NCI-H187 (cell line): ENCODE data around the gene SEMA5B.
A peak's percentile ranks its signal among the peaks of the same experiment; 100 is the strongest.

ENCODE experiments used
- DNase-seq, 2 experiments: peaks; one replicate each; lab custom pipeline; 2025; lab: John Stamatoyannopoulos, UW

SEMA5B gene

GRCh38 chr3:123058505-123058904 lies 30.9 kb upstream of the SEMA5B start:
- DNase-seq = no peak

GRCh38 chr3:123055352-123055751 lies 27.8 kb upstream of the SEMA5B start:
- DNase-seq = no peak

- DNase-seq = no peak
Measured at GRCh38 chr3:123054931-123055330, 27.4 kb upstream of the SEMA5B start.

GRCh38 chr3:123054109-123054778 lies 26.7 kb upstream of the SEMA5B start:
- no peak for DNase-seq

GRCh38 chr3:123053107-123053506 lies 25.5 kb upstream of the SEMA5B start:
- no peak for DNase-seq

- no peak for DNase-seq
Measured at GRCh38 chr3:123050666-123051065, 23.1 kb upstream of the SEMA5B start.

- DNase-seq = no peak
Measured at GRCh38 chr3:123048480-123049237, 21.1 kb upstream of the SEMA5B start.

GRCh38 chr3:123047062-123047319 lies 19.4 kb upstream of the SEMA5B start:
- no peak for DNase-seq

- no peak for DNase-seq
Measured at GRCh38 chr3:123046262-123047061, 18.9 kb upstream of the SEMA5B start.

- no peak for DNase-seq
Measured at GRCh38 chr3:123044981-123045763, 17.6 kb upstream of the SEMA5B start.

GRCh38 chr3:123042413-123042812 lies 14.8 kb upstream of the SEMA5B start:
- no peak for DNase-seq

GRCh38 chr3:123039178-123039577 lies 11.6 kb upstream of the SEMA5B start:
- DNase-seq = no peak

- no peak for DNase-seq
Measured at GRCh38 chr3:123038751-123039150, 11.2 kb upstream of the SEMA5B start.

GRCh38 chr3:123037015-123037375 lies 9.4 kb upstream of the SEMA5B start:
- no peak for DNase-seq

- no peak for DNase-seq
Measured at GRCh38 chr3:123036352-123037014, 8.9 kb upstream of the SEMA5B start.

GRCh38 chr3:123034996-123035395 lies 7.4 kb upstream of the SEMA5B start:
- no peak for DNase-seq

- DNase-seq = no peak
Measured at GRCh38 chr3:123034120-123034519, 6.6 kb upstream of the SEMA5B start.

- no peak for DNase-seq
Measured at GRCh38 chr3:123032057-123032456, 4.5 kb upstream of the SEMA5B start.

GRCh38 chr3:123031051-123031450 lies 3.5 kb upstream of the SEMA5B start:
- DNase-seq = no peak

GRCh38 chr3:123028233-123028828 lies 768 bp upstream of the SEMA5B start:
- DNase-seq = peak; percentile 6 to 34

- no peak for DNase-seq
Measured at GRCh38 chr3:123026565-123027291, 835 bp downstream of the SEMA5B start.
